HG03280 (cell line): ENCODE results near the gene PDZD7.
A peak's percentile ranks its signal among the peaks of the same experiment; 100 is the strongest.

Experiments
- ATAC-seq: cut with Tn5 transposase; IDR thresholded peaks from one replicate; pipeline ENCODE4 v1.9.1; 2021; ENCODE audit warnings: mild to moderate bottlenecking, moderate library complexity; ENCODE audit not compliant: unreplicated experiment

The PDZD7 gene

DNA sequence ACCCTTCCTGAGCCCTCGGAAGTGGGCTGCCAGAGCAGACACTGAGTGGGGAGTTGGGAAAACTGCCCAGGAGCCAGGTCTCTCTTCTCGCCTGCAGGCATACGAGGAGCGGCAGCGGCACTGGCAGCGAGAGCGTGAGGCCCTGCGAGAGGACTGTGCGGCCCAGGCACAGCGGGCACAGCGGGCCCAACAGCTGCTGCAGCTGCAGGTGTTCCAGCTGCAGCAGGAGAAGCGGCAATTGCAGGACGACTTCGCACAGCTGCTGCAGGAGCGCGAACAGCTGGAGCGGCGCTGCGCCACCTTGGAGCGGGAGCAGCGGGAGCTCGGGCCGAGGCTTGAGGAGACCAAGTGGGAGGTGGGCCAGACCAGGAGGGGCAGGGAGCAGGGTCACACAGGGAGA is 25.6 kb downstream of the PDZD7 start:
- no peak for ATAC-seq

DNA sequence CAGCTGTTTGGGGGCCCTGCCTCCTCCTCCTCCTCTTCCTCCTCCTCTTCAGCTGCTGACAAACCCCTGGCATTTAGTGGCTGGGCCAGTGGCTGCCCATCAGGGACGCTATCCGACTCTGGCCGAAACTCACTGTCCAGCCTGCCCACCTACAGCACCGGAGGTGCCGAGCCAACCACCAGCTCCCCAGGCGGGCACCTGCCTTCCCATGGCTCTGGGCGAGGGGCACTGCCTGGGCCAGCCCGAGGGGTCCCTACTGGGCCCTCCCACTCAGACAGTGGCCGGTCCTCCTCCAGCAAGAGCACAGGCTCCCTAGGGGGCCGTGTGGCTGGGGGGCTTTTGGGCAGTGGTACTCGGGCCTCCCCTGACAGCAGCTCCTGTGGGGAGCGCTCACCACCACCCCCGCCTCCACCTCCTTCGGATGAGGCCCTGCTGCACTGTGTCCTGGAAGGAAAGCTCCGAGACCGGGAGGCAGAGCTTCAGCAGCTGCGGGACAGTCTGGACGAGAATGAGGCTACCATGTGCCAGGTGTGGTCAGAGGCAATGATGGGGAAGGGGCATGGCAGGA is 27.2 kb downstream of the PDZD7 start:
- ATAC-seq, result no peak

DNA sequence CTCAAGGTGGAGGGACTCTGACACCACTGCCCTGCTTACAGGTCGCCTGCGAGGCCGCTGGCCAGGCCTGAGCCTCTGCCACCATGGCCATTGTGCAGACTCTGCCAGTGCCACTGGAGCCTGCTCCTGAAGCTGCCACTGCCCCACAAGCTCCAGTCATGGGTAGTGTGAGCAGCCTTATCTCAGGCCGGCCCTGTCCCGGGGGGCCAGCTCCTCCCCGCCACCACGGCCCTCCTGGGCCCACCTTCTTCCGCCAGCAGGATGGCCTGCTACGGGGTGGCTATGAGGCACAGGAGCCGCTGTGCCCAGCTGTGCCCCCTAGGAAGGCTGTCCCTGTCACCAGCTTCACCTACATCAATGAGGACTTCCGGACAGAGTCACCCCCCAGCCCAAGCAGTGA is 28.5 kb downstream of the PDZD7 start:
- ATAC-seq, result no peak

DNA sequence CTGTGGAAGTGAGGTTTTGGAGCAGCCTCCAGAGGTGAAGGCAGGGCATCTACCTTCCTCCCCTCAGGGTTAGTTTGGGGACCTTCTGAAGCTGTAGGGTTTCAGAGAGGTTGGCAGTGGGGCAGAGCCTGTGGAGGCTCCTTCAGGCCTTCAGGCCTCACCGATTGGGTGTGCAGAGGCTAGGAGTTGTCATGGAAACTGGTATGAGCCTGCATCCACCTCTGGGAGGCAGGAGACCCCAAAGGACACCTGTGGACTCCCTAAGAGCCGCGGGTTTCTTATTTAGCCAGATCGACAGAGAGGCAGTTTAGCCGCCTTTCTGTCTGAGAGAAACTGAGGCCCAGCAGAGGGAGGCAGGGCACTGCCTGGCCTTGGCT is 29.3 kb downstream of the PDZD7 start:
- no peak for ATAC-seq

DNA sequence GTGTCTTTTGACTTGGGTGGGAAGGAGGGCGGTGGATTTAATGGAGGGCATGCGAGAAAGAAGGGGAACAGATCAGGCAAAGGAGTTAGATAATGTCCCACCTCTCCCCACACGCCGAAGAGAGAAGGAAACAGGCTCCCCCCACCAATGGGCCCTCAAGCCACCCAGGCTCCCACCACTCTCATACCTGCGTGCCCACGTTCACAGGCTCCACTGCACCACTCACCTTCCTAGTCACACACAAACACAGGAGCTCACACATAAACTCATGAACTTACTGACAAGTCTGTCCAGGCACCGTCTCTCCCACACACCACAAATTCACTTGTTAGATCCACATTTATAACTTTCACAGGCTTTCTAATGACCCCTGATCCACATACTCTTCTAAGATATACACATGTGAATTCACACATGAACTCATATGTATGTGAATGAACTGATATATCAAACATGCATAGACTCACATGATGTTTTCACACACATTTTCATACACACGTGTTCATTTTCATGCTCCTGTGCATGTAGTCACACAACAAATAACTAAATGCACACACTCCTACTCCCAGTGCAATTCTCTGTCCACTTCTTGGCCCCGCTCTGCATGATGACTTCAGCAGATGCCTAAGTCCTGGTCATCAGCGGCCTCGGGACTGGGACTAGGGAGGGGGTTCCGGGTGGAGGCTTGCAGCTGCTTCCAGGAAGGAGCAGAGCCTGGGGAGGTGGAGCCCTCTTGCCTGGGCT is 29.8 kb downstream of the PDZD7 start:
- no peak for ATAC-seq

DNA sequence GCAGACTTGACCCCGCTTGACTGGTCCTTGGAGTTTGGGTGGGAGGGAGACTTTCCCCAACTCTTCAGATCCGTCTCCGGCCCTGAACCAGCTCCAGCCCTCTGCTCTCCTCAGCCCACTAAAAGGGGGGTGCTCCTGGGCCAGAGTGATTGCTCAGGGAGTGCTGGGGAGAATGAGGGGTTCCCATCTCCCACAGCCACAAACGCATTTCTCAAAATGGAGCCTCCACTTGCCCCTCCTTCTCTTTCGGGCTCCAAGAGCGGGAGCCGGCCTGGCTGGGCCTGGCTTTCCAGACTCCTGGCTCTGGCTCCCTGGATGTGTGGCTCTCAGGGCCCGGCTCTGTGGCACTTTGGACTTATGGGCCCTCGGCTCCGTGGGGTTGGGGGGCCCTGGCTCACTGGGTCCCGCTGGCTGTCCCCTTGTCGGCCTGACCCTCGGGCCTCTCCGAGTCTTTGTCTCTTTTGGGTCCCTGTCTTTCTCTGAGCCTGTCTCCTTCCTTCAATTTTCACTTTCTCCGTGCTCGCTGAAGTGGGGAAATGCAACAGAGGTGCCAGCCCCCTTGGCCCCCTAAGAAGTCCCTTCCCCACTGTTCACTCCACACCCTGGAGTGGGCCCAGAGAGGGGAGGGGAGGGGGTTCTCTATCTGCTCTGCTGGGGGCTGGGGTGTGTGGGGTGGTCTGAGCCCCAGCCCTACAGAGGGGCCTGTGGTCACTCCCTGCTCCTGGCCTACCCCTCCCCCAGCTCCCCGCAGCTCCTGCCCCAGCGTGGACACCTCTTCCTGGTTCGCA is 30.6 kb downstream of the PDZD7 start:
- ATAC-seq, result no peak

DNA sequence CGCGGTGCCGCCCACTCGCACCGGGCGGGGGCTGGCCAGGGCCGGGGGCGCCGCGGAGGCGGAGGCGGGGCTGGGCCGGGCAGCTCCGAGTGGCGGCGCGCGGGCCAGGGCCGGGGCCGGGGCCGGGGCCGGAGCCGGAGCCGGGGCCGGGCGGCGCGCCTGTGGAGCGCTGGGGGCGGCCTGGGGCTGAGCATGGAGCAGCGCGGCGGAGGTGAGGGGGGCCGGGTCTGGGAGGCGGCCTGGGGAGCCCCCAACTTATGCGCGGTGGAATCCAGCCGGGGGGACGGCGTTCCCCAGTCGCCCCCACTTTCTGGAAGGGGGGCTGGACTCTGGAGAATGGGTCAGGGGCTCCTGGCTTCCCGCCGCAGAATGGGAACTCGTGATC is 31.2 kb downstream of the PDZD7 start, which contains the start of gene LZTS2:
Gene LZTS2, plus strand, starts transcription at position 67 of the 385 bp plus-strand sequence. CDS start 2,731 bp downstream, outside the sequence.
- ATAC-seq, result no peak

DNA sequence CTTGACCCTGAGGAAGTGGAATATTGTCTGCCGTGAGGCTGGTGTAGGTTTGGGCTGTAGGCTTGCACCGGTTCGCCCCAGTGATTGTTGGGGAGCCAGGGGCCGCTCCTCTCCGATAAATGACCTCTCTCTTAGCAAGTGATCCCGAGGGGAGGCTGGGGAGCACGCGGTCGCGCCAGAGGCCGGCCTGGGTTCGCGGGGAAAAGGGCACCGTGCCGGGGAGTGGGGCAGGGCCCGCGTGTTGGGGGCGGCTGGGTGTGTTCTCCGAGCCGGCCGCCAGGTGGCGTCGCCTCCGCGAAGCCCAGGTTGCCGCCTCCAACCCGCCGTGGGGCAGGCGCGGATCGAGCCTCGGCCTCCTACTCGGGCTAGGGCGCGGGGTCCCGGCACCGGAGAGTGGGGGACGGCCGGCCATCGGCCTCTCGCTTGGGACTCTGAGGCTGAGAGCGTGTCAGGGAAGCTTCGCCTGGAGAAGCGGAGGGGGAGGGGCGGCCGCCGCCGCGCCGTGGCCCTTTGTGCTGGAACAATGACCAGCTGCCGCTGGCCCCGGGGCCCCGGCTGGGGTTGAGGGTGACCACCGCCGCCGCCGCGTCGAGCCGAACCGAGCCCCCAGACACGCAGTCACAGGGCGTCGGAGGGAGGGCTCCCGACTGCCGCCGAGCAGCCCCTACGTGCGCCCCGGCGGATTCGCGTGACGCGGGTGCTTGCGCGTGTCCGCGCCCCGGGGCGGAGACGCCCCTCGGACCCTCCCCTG is 31.8 kb downstream of the PDZD7 start:
- ATAC-seq, result peak; percentile 58

DNA sequence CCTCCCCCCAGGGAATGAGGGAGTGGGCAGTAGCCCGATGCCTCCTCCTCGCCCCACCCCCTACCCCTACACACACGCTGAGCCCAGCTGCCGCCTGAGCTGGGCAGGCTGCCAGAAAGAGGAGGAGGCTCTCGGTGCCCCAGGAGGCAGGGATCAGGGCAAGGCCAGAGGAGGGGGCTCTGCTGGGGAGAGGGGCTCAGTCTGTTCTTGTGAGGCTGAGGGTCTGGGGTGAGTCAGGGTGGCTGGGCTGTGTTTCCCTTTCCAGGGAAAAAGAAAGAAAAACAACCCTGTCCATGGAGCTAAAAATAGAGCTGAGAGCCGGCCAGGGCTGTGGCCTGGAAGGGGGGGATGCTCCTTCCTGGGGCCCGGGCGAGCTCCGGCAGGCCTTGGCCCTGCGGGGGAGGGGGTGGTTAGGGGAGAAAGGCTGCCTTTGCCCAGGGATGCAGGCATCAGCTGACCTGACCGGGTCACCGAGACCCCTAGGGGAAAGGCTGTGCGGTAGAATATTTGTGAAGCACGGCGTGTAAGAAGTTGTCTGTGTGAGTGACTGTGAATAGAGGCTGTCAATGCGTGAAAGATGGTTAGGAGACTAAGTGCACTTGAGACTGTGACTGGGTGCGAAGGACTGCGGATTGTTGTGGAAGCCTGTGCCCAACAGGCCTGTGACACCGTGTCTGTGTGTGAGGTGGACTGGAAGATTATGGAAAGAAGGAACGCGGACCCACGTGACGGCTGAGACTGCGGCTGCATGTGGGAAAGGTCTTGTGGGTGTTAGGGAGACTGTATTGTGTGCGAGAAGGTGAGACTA is 32.5 kb downstream of the PDZD7 start:
- peak; percentile 23 for ATAC-seq

DNA sequence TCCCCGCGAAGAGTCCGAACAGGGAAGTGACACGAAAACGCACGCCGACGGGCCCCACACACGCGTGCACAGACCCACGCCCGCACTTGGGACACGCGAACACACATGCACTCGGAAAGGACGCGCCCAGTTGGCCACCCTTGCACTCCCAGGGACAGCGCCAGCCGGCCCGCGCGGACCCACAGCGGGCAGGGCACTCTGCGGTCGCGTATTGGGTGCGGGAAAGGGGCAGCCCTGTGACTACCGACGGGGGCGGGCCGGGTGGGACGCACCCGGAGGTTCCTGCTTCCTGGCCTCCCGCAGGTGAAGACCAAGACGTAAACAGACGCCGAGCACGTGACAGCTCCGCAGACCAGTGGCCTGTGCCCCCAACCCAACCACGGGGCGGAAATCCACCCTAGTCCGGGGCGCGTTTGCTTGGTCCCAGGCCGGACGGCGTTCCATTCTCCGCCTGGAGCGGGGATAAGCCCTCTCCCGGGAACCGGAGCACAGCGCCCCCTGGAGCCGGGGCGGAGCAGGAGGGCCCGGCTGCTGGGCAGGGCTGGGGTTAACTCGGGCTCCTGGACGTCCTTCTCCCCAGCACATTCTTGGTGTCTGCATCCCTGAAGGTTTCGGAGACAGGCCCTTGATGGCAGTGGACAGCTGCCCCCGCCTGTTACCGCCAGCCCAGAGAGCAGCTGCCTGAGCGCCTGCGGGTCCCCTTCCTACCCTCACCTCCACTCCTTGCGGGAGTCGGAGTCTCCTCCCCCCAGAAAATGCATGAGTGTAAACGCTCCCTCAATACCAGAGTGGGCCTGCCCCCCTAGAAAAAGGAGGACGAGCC is 33.4 kb downstream of the PDZD7 start:
- ATAC-seq, result peak; percentile 36

DNA sequence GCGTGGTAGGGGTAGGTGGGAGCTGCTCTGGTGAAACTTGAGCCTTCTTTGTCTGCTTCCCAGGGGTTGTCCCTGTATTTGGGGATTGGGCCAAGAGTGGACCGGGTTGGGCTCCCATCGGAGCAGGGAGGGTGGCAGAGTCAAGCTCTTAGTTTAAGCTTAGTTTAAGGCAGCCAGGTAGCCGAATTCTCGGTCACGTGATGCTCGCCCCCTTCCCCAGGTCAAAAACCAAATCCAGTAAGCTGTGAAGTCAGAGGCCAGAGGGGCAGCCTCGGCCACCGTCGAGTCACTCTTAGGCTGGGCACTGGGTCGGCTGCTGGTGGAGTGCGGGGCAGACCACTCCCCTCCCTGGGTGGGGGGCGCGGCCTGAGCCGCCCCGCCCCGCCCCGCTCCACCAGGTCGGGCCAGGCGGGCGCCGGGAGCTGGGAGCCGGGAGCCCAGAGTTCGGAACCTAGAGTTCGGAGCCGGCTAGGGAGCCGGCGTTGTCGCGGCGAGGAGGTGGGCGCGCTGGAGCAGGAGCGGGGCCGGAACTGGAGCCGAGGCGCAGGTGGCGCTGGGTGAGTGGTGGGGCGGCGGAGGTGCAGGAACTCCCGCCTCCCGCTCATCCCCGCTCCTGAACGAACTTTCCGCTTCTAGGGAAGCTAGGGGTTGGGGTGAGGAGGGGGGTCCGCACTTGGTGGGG is 34.1 kb downstream of the PDZD7 start:
- no peak for ATAC-seq

DNA sequence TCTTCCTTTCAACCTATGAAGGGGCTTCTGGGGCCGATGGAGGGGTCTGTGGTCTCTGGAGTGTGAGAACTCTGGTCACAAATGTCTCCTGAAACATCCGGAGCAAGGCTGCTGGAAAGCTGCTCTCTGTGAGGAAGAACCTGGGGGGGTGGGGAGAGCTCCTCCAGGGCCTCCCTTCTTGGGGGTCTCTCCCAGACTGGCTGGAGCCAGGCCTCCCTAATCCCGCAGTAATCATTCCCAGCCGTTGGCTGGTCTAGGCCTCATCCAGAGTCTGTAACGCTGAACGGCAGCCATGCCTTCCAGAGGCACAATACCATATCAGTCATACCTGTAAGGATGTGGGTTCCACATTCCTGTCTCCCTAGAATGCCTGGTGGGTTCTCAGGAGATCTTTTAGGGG is 35.7 kb downstream of the PDZD7 start:
- ATAC-seq, result no peak

DNA sequence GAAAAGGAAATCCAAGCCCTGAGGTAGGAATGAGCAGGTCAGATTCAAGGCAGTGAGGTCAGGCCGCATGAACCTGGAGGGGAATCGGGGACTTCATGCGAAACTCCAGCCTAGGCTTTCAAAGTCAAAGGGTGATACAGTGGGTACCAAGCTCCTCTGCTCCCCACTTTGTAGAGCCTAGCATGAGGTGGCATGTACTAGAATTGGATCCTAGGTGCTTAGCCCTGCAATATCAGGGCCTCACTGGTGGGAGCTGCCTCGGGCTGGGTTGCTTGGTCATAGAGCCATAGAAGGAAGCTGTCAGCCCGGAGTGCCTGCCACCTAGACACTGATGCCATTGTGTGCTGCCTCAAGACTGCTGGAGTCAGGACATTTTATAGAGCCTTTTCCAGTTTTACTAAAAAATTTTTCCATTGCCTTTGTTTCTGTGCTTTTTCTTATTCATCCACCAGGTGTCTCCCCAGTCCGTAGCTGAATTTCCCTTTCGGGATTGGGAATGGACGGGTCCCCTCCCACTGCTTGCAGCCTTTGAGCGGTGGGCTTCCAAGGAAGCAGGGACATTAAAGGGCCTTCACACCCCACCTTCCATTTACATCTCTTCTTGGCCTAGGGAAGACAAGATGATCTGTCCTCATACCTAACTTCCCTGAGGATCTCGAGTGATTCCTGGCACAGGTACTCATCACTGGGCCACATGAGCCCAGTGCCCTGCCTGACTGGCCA is 36.8 kb downstream of the PDZD7 start:
- no peak for ATAC-seq

DNA sequence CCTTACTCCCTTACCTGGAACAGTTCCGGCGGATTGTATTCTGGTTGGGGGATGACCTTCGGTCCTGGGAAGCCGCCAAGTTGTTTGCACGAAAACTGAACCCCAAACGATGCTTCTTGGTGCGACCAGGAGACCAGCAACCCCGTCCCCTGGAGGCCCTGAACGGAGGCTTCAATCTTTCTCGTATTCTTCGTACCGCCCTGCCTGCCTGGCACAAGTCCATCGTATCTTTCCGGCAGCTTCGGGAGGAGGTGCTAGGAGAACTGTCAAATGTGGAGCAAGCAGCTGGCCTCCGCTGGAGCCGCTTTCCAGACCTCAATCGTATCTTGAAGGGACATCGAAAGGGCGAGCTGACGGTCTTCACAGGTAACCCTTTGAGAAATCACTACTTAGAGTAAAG is 41.8 kb downstream of the PDZD7 start:
- no peak for ATAC-seq

DNA sequence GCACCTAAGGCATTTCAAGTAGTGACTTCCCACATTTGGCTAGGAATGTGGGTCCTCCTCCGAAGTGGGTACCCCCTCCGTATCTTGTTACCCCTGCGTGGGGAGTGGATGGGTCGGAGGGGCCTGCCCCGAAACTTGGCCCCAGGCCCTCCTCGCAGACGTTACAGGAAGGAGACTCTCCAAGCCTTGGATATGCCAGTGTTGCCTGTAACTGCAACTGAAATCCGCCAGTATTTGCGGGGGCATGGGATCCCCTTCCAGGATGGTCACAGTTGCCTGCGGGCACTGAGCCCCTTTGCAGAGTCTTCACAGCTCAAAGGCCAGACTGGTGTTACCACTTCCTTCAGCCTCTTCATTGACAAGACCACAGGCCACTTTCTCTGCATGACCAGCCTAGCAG is 42.8 kb downstream of the PDZD7 start:
- ATAC-seq, result no peak

DNA sequence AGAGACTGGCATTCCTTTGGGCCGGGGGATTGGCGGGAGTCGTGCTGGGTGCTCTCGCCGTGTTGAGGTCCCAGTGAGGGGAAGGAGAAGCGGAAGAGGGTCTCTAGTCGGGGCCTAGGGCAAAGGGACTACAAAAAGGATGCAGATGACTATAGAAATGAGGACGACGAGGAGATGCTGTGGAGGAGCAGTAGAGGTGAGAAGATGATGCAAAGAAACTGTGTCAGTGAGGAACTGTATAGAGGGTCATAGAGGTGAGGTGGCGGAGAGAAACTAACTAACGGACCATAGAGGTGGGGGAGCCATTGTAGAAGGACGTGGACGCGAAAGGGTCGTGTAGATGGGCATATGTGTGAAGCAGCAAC is 43.3 kb downstream of the PDZD7 start:
- peak; percentile 10 for ATAC-seq

DNA sequence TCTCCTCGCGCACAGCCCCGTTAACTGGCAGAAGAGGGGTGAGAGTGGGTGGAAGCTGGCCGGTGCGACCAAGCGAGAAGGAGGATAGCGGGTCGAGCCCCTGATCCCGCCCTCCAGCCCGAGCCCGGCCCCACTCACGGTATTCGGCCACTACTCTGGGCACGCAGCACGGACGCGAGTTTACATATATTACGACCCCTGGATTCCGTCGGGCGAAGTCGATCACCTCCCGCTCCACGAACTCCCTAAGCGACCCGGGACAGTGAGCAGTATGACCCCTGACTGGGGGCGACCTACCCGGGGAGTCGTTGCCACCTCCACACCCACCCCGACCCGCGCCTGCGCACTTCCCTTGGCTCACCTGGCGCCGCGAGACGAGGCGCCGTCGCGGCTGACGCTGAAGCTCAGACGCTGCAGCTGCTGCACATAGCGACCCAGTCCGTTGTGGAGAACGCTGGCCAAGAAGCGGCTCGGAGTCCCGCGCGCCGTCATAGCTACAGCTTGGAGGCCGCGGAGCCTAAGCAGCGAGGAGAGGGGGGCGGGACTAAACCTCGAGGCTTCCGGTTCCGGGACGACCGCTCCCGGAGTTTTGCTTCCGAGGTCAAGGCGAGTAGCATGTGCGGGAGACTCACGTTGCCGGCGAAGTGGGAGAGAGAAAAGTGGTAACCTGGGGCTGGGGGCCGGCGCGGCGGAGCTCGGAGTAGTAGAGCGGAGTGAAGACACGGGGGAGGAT is 43.8 kb downstream of the PDZD7 start, which contains the start of the genes MRPL43 and TWNK:
Gene MRPL43, minus strand, starts transcription at position 546 of the 733 bp plus-strand sequence. Its CDS starts 54 bp downstream, at position 492.
Gene TWNK, plus strand, starts transcription at position 592 of the 733 bp plus-strand sequence. CDS start 668 bp downstream, outside the sequence.
- ATAC-seq, result peak; percentile 85

DNA sequence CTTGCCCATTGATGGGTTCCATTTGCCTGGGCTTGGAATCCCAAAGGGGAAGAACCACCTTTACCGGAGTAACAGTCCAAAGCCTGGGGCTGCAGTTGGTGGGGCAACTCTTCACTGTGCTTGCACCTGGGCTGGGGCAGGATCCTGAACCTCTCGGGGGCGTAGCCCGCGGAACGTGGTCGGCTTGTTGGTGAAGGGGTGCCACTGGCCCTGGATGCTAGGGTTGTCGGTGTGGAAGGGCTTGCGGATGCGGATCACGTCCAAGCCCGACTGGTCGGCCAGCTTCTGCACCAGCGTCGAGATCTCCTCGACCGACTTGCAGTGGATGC is 44.3 kb downstream of the PDZD7 start:
- no peak for ATAC-seq
